Measurements from ENCODE around the gene CTRB2.
"Not testable (repeated sequence)": the region's sequence is repeated elsewhere in the genome, so short reads cannot be mapped to it uniquely, and the experiment has no call there.

CTRB2 gene

GRCh38 chr16:75241955-75242354, 35.0 kb upstream of the CTRB2 start:
- DNase-seq: no peak

GRCh38 chr16:75241412-75241811, 34.5 kb upstream of the CTRB2 start:
- DNase-seq: no peak

- DNase-seq: not testable (repeated sequence)
Measured at GRCh38 chr16:75240633-75241032, 33.7 kb upstream of the CTRB2 start.

GRCh38 chr16:75239542-75240122, 32.7 kb upstream of the CTRB2 start:
- DNase-seq: no peak

GRCh38 chr16:75238853-75239541, 32.0 kb upstream of the CTRB2 start:
- DNase-seq: no peak

- DNase-seq: no peak
Measured at GRCh38 chr16:75238132-75238852, 31.3 kb upstream of the CTRB2 start.

- DNase-seq: no peak
Measured at GRCh38 chr16:75237398-75238131, 30.6 kb upstream of the CTRB2 start.

GRCh38 chr16:75236736-75237397, 29.9 kb upstream of the CTRB2 start:
- DNase-seq: no peak

GRCh38 chr16:75236232-75236631, 29.3 kb upstream of the CTRB2 start:
- DNase-seq: no peak

GRCh38 chr16:75235721-75236193, 28.8 kb upstream of the CTRB2 start:
- no peak for DNase-seq

GRCh38 chr16:75234856-75235696, 28.1 kb upstream of the CTRB2 start:
- no peak for DNase-seq

- DNase-seq: no peak
Measured at GRCh38 chr16:75233611-75233938, 26.6 kb upstream of the CTRB2 start.

GRCh38 chr16:75231570-75231969, 24.6 kb upstream of the CTRB2 start:
- no peak for DNase-seq

- no peak for DNase-seq
Measured at GRCh38 chr16:75230471-75231110, 23.6 kb upstream of the CTRB2 start.

DNA sequence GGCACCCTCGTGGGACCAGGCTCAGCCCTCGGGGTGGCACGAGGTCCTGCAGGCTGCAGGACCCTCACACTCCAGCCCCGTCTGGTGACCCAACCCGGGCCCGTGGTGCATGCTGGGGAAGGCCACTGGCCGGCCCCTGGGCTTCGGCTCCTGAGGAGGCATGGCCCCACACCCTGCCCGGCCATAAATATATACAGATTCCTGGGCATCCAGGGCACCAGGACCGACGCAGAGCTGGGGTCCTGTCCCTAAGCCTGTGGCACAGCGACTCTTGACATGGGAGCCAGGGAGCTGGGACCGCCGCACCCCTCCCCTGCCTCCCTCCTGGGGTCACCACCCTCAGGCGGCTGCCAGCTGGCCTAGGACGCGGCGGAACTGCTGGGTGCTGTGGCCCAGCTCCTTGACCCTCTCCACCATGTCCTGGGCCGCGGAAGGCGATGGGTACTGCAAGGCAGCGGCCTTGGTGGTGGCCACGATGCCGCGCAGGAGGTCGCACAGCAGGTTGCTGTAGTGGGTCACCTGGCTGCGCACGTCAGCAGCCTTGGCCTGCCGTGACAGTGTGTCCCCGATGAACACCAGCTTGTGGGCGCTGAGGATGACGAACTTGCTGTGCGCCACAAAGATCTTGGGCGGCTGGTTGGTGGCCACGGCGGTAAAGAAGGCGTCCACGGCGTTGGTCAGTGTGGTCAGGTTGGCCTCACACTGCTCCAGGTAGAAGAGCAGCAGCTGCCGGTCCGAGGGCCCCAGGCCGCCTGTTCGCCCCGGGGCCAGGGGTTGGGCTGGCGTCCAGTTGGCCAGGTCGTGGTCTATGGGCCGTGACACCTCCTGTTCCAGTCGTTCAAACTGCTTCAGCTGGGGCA, 22.4 kb upstream of the CTRB2 start:
- no peak for DNase-seq

DNA sequence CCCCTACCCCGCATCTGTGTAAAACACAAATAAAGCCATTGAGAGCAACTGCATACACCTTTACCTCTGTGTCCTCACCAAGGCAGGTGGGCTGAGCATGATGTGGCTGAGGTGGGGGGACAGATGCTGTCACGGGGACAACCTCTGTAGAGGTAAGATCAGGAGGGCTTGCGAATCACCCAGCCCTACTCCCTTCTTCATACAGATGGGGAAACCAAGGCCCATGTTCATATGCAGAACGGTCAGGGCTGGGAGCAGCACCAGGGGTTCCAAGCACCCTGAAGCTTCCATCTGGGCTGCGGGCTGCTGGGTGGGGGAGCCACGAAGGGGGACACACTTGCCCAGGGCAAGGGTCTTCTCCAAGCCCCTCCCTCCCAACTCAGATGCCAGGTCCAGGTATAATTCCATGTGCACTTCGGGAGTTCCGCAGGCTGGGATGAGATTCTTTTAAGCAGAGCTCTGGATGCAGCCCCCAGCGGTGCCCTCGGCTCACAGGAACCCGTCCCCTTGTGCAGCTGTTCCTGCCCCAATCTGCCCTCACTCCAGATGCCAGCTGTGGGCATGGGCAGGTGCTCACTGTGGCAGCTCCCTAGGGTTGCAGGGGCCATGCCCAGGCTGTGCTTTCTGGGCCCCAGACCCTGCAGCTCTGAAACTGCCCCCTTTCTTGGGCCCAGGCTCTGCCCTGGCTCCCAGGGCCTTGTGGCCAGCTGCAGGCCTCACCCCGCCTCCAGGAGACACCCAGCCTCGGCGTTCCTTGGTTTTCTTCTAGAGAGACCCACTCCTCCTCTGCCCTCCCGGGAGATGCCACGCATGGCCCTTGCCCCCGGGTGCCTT, 21.4 kb upstream of the CTRB2 start:
- DNase-seq: no peak

DNA sequence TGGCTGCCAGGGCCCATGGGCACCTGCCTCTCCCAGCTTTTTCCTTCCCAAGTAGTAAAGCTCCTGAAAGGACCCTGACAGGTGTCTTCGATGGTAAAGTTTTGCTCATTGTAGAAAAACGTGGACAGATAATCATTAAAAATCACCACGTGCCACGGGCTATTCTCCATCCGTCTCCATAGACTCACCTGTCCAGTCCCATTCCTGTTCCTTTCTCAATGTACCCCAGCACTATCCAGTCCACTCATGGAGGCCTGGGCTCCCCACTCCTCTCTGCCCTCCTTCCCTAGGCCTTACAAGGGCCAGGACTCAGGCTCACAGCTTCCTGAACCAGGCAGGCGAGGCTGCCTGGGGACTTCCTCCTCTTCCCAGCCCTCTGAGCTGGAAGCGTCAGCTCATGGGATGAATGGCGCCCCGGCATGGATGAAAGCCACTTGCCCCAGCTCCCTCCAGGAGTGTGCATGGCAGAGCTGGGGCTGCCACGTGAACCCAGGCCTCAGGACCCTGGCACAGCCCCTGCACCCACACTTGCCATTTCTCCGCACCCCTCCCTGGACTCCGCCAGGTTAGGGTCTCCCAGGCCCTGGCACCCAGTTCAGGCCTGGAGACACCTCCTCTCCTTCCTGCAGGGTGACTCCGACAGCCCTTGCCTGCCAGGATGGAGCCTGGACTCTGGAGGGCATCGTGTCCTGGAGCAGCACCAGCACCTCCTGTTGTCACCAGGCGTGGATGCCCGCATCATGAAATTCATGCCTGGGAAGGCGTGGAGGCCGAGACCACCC, 20.6 kb upstream of the CTRB2 start:
- no peak for DNase-seq

DNA sequence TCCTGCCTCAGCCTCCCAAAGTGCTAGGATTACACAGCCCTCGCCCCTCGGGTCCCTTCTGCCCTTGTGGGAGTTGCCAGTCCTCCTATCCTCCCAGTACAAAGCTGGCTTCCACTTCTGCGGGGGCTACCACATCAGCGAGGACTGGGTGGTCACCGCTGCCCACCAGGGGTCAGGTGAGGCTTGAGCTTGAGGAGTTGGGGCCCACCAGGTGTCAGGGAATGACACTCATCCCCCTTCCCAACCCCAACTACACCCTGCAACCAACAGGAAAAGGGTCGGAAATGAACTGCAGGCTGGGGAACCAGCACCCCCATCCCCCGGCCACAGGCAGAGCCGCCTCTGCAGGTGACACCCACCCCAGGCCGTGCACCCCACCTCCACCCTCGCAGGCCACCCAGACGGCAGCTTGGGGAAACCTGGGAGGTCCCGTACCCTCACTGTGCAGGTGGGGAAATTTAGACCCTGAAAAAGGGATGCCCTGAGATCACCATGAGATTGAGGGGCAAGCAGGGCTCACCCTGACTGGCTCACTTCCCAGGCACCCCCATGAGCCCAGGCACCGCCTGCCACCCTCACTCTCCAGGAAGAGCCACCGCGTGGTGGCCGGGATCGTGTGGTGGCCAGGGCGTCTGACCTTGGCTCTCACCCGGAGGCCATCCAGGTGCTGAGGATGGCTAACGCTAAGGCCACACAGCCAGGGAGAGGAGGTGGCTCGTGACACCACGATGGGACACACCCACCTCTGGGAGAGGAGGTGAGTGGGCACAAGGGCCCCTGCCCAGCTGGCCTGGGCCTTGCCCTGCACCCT, 19.8 kb upstream of the CTRB2 start:
- DNase-seq: no peak

Measured in NCI-H510A (cell line).